Hepatocyte (in vitro differentiated cells): ENCODE results near the gene LARP4B. TPM values are rescaled to one million over a fixed set of nuclear protein-coding genes. Genes with fewer than 3 reads are reported as not detected.

Experiments used
- DNase-seq: peaks from one replicate; pipeline ENCODE4 v3.0.0-alpha.2; 2016; ENCODE audit warnings: low spot score
- H2AFZ ChIP-seq: fragments of 200-600 bp; sonication (generic); 2 replicates; pipeline ENCODE4 v1.6.0; 2016; ENCODE audit warnings: antibody characterized with exemption, mild to moderate bottlenecking
- H3K27ac ChIP-seq: fragments of 200-600 bp; sonication (generic); 2 replicates; pipeline ENCODE4 v1.5.1; 2016; ENCODE audit warnings: mild to moderate bottlenecking
- H3K27me3 ChIP-seq: fragments of 200-600 bp; sonication (generic); 2 replicates; pipeline ENCODE4 v1.6.1; 2016
- H3K36me3 ChIP-seq: fragments of 200-600 bp; sonication (generic); replicated peaks from 2 replicates; pipeline ENCODE4 v1.5.1; 2016; ENCODE audit warnings: low read depth; ENCODE audit not compliant: insufficient read depth
- H3K4me1 ChIP-seq: fragments of 200-600 bp; sonication (generic); 2 replicates; pipeline ENCODE4 v1.5.1; 2016; ENCODE audit warnings: mild to moderate bottlenecking, moderate library complexity; ENCODE audit not compliant: insufficient read depth
- H3K4me2 ChIP-seq: fragments of 200-600 bp; sonication (generic); 2 replicates; pipeline ENCODE4 v1.6.0; 2016
- H3K4me3 ChIP-seq: fragments of 200-600 bp; sonication (generic); 2 replicates; pipeline ENCODE4 v1.5.1; 2016; ENCODE audit warnings: mild to moderate bottlenecking
- H3K79me2 ChIP-seq: fragments of 200-600 bp; sonication (generic); 2 replicates; pipeline ENCODE4 v1.6.0; 2017; ENCODE audit warnings: mild to moderate bottlenecking
- H3K9me2 ChIP-seq: fragments of 200-600 bp; sonication (generic); replicated peaks from 2 replicates; pipeline ENCODE4 v1.6.0; 2017; ENCODE audit warnings: mild to moderate bottlenecking; ENCODE audit not compliant: insufficient read depth
- H3K9me3 ChIP-seq: fragments of 200-600 bp; sonication (generic); 2 replicates; pipeline ENCODE4 v1.5.1; 2016; ENCODE audit warnings: low read depth, mild to moderate bottlenecking
- H4K20me1 ChIP-seq: fragments of 200-600 bp; sonication (generic); 2 replicates; pipeline ENCODE4 v1.6.0; 2016; ENCODE audit warnings: mild to moderate bottlenecking; ENCODE audit not compliant: insufficient read depth, poor library complexity, severe bottlenecking
- EZH2 ChIP-seq: fragments of 200-600 bp; sonication (generic); IDR thresholded peaks from 2 replicates; pipeline ENCODE4 v1.6.1; 2016; ENCODE audit warnings: antibody characterized with exemption, mild to moderate bottlenecking, borderline replicate concordance
- EZH2phosphoT487 ChIP-seq: fragments of 200-600 bp; sonication (generic); IDR thresholded peaks from one replicate; pipeline ENCODE4 v1.6.1; 2018; ENCODE audit warnings: antibody characterized with exemption, mild to moderate bottlenecking, low read depth, moderate library complexity; ENCODE audit not compliant: unreplicated experiment, severe bottlenecking
- WGBS: methylation state at CpG from one replicate; pipeline ENCODE4 v1.1.6; 2016; ENCODE audit warnings: low lambda C conversion rate; ENCODE audit errors: missing lambda C conversion rate; 5-methylcytosine and 5-hydroxymethylcytosine counted together
- polyA plus RNA-seq: library from polyadenylated mRNA; unstranded; fragments of >200 nt; fragmentation: Nextera tagmentation; extraction: Ambion mirVana; gene quantifications from 2 replicates; pipeline ENCODE4 v1.2.1, GENCODE V29; 2016
- total RNA-seq: library from RNA; depleted of rRNA; stranded (reverse); fragments of >200 nt; gene quantifications from 2 replicates; pipeline ENCODE4 v1.2.3, GENCODE V29; 2014
- TF ChIP-seq, protein P1 (sequence below): fragments of 200-600 bp; sonication (generic); IDR thresholded peaks from 2 replicates; pipeline ENCODE4 v1.5.1; 2016; ENCODE audit warnings: antibody characterized with exemption, mild to moderate bottlenecking; ENCODE audit not compliant: poor library complexity

The LARP4B gene
- total and polyA plus RNA-seq, 2 experiments from 2014 or later: 28.4 to 43.4 TPM

DNA sequence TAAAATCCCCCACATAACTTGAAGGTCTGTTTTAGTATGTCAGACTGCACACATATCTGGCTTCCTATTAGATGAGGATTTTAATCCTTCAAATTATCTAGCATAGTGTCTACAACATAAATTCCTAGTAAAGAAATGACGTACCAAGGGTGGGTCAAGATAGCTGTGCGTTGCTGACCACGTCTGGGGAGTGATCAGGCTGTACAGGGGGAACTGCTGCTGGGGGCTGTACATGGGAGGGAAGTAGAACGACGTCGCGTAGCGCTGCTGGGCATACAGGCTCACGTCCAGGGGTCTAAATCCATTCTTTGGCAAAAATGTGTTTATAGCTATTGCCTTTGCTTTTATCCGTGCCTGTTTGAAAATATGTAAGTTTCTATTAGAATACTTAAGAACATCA lies 102.3 kb downstream of the LARP4B start:
- Histone ChIP-seq H3K36me3 (peaks cover 3% of the 10 kb centered on the region), H3K27ac (no peak overlapping the region), H3K4me1 (no peaks in the 10 kb centered on the region), H3K9me3 (no peaks in the 10 kb centered on the region), H2AFZ (no peak overlapping the region), H3K4me3 (no peak overlapping the region), H3K4me2 (no peak overlapping the region), H4K20me1 (peaks cover 5% of the 10 kb centered on the region), H3K9me2 (no peaks in the 10 kb centered on the region), H3K79me2 (peaks cover 32% of the 10 kb centered on the region), H3K27me3 (no peaks in the 10 kb centered on the region)
- DNase-seq: no peak
- TF ChIP-seq, protein P1, sequence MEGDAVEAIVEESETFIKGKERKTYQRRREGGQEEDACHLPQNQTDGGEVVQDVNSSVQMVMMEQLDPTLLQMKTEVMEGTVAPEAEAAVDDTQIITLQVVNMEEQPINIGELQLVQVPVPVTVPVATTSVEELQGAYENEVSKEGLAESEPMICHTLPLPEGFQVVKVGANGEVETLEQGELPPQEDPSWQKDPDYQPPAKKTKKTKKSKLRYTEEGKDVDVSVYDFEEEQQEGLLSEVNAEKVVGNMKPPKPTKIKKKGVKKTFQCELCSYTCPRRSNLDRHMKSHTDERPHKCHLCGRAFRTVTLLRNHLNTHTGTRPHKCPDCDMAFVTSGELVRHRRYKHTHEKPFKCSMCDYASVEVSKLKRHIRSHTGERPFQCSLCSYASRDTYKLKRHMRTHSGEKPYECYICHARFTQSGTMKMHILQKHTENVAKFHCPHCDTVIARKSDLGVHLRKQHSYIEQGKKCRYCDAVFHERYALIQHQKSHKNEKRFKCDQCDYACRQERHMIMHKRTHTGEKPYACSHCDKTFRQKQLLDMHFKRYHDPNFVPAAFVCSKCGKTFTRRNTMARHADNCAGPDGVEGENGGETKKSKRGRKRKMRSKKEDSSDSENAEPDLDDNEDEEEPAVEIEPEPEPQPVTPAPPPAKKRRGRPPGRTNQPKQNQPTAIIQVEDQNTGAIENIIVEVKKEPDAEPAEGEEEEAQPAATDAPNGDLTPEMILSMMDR: no peak
- TF ChIP-seq EZH2 (no peak), EZH2phosphoT487 (no peak)
- WGBS: 96% methylated on average over 10 of the region's 10 CpGs

GRCh38 chr10:828191-828590 lies 103.3 kb downstream of the LARP4B start:
- H3K9me3 ChIP-seq: no peaks in the 10 kb centered on the region
- no peaks in the 10 kb centered on the region for H3K4me1 ChIP-seq
- 96% methylated on average over 9 of the region's 9 CpGs for WGBS
- no peaks in the 10 kb centered on the region for H3K27me3 ChIP-seq
- H4K20me1 ChIP-seq: peaks cover 5% of the 10 kb centered on the region
- no peak overlapping the region for H3K27ac ChIP-seq
- H3K79me2 ChIP-seq: peaks cover 28% of the 10 kb centered on the region
- no peaks in the 10 kb centered on the region for H3K9me2 ChIP-seq
- no peak overlapping the region for H2AFZ ChIP-seq
- no peak overlapping the region for H3K4me2 ChIP-seq
- TF ChIP-seq EZH2phosphoT487 (no peak), EZH2 (no peak)
- TF ChIP-seq, protein P1: no peak
- H3K36me3 ChIP-seq: peaks cover 3% of the 10 kb centered on the region
- no peak for DNase-seq
- H3K4me3 ChIP-seq: no peak overlapping the region

- Histone ChIP-seq H3K4me1 (no peaks in the 10 kb centered on the region), H3K27ac (no peak overlapping the region), H4K20me1 (peaks cover 5% of the 10 kb centered on the region), H2AFZ (no peak overlapping the region), H3K36me3 (peaks cover 3% of the 10 kb centered on the region), H3K9me3 (no peaks in the 10 kb centered on the region), H3K79me2 (peaks cover 14% of the 10 kb centered on the region), H3K27me3 (no peaks in the 10 kb centered on the region), H3K9me2 (no peaks in the 10 kb centered on the region), H3K4me2 (no peak overlapping the region), H3K4me3 (no peak overlapping the region)
- WGBS: 97% methylated on average over 7 of the region's 7 CpGs
- TF ChIP-seq EZH2phosphoT487 (no peak), EZH2 (no peak)
- TF ChIP-seq, protein P1: no peak
- no peak for DNase-seq
Observed at GRCh38 chr10:824946-825345, 106.6 kb downstream of the LARP4B start.

DNA sequence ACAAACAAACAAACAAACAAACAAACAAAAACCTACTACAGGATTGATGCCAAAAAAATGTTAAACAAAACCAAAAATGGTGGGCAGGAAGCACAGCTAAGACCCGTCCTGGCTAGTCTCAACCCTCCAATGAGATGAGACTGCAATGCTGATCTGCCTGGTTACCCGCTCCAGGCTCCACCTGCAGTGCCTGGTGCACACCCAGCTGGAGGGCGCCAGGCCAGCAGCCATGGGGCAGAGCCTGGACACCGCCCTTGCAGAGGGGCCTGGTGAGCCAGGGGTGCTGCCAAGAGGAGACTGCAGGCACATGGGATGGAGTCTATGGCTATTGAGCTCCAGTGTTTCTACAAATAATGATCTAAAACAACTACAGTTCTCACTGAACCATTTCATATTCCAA lies 107.0 kb downstream of the LARP4B start:
- Histone ChIP-seq H3K27me3 (no peaks in the 10 kb centered on the region), H3K4me2 (no peak overlapping the region), H3K79me2 (peaks cover 12% of the 10 kb centered on the region), H3K36me3 (peaks cover 3% of the 10 kb centered on the region), H4K20me1 (peaks cover 5% of the 10 kb centered on the region), H3K9me3 (no peaks in the 10 kb centered on the region), H3K4me1 (no peaks in the 10 kb centered on the region), H3K9me2 (no peaks in the 10 kb centered on the region), H3K4me3 (no peak overlapping the region), H2AFZ (no peak overlapping the region), H3K27ac (no peak overlapping the region)
- DNase-seq: no peak
- WGBS: 98% methylated on average over 4 of the region's 4 CpGs
- TF ChIP-seq, protein P1: no peak
- TF ChIP-seq EZH2phosphoT487 (no peak), EZH2 (no peak)
